GM19324 (cell line): ENCODE results near the gene ZNF487.
"Not testable (repeated sequence)": the region's sequence is repeated elsewhere in the genome, so short reads cannot be mapped to it uniquely, and the experiment has no call there.

Source experiments
- ATAC-seq: cut with Tn5 transposase; IDR thresholded peaks from one replicate; pipeline ENCODE4 v1.9.1; 2021; ENCODE audit warnings: mild to moderate bottlenecking, moderate library complexity; ENCODE audit not compliant: unreplicated experiment, low FRiP score

The ZNF487 gene

GRCh38 chr10:43430926-43431663 lies 5.8 kb upstream of the ZNF487 start:
- ATAC-seq = no peak

- no peak for ATAC-seq
These were observed 395 bp downstream of the ZNF487 start for GRCh38 chr10:43437141-43437870.

- ATAC-seq = no peak
These were observed 3.7 kb downstream of the ZNF487 start for GRCh38 chr10:43440463-43441134.

GRCh38 chr10:43444323-43444722 lies 7.4 kb downstream of the ZNF487 start:
- no peak for ATAC-seq

- no peak for ATAC-seq
These were observed 8.1 kb downstream of the ZNF487 start for GRCh38 chr10:43444897-43445466.

GRCh38 chr10:43446219-43447017 lies 9.5 kb downstream of the ZNF487 start:
- ATAC-seq = not testable (repeated sequence)

- no peak for ATAC-seq
These were observed 11.8 kb downstream of the ZNF487 start for GRCh38 chr10:43448742-43449141.

GRCh38 chr10:43452356-43452914 lies 15.5 kb downstream of the ZNF487 start:
- ATAC-seq = no peak

GRCh38 chr10:43453266-43453831 lies 16.4 kb downstream of the ZNF487 start:
- no peak for ATAC-seq

GRCh38 chr10:43454025-43454424 lies 17.1 kb downstream of the ZNF487 start:
- not testable (repeated sequence) for ATAC-seq

GRCh38 chr10:43456561-43456960 lies 19.6 kb downstream of the ZNF487 start:
- not testable (repeated sequence) for ATAC-seq

- ATAC-seq = no peak
These were observed 21.3 kb downstream of the ZNF487 start for GRCh38 chr10:43458227-43458626.

GRCh38 chr10:43461950-43462349 lies 25.0 kb downstream of the ZNF487 start:
- no peak for ATAC-seq

- not testable (repeated sequence) for ATAC-seq
These were observed 28.3 kb downstream of the ZNF487 start for GRCh38 chr10:43465086-43465735.

- ATAC-seq = not testable (repeated sequence)
These were observed 28.8 kb downstream of the ZNF487 start for GRCh38 chr10:43465736-43466120.

GRCh38 chr10:43471146-43471545 lies 34.2 kb downstream of the ZNF487 start:
- ATAC-seq = no peak

- no peak for ATAC-seq
These were observed 35.2 kb downstream of the ZNF487 start for GRCh38 chr10:43471935-43472720.

GRCh38 chr10:43479275-43479674 lies 42.4 kb downstream of the ZNF487 start:
- ATAC-seq = no peak
